GM12891 (cell line): ENCODE data around the gene CEND1.
"Not testable (repeated sequence)": the region's sequence is repeated elsewhere in the genome, so short reads cannot be mapped to it uniquely, and the experiment has no call there.

ENCODE experiments used
- DNase-seq: peaks from one replicate; pipeline ENCODE4 v3.0.0; 2011; ENCODE audit warnings: low spot score; ENCODE audit not compliant: insufficient read length
- FAIRE-seq: peaks from 2 replicates; lab custom pipeline; 2011; peaks lifted over from hg19 to GRCh38; lab: Jason Lieb, UNC
- PAX5 ChIP-seq: IDR thresholded peaks from 2 replicates; pipeline ENCODE4 v1.6.1; 2011; ENCODE audit warnings: low read length, moderate library complexity, mild to moderate bottlenecking; ENCODE audit not compliant: insufficient read depth, severe bottlenecking
- POLR2A ChIP-seq: IDR thresholded peaks from 2 replicates; pipeline ENCODE4 v1.6.1; 2011; ENCODE audit warnings: low read depth, low read length, control low read depth
- POLR2AphosphoS5 ChIP-seq: IDR thresholded peaks from 2 replicates; pipeline ENCODE4 v1.6.1; 2011; ENCODE audit warnings: low read depth, low read length, control low read depth
- POU2F2 ChIP-seq: IDR thresholded peaks from 2 replicates; pipeline ENCODE4 v1.6.1; 2011; ENCODE audit warnings: low read depth, mild to moderate bottlenecking, control low read depth, low read length, moderate library complexity
- SPI1 ChIP-seq: IDR thresholded peaks from 2 replicates; pipeline ENCODE4 v1.6.1; 2011; ENCODE audit warnings: low read depth, low read length, control low read depth
- TAF1 ChIP-seq: IDR thresholded peaks from 2 replicates; pipeline ENCODE4 v1.6.1; 2011; ENCODE audit warnings: low read depth, low read length, control low read depth

Gene CEND1

DNA sequence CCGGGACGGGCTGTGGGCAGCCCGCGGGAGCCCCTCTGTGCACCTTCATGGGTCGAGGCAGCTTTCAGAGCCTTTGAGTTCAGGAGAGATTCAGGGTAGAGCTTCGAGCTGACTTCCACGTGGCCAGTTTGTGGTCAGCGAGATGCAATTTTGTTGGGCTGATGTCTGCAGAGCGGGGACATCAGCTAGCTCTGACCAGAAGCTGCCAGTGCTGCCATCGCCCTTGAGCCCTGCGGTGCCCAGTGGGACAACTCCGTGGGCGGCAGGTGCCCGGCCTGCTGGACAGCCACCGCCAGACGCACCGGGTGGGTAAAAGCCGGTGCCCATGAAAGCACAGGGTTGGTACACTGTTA, 41.9 kb downstream of the CEND1 start:
- FAIRE-seq (peak; percentile 87), DNase-seq (no peak)
- no peak for TF ChIP-seq PAX5
- TF ChIP-seq SPI1: no peak
- TF ChIP-seq POLR2AphosphoS5: no peak
- TF ChIP-seq POU2F2: no peak
- no peak for TF ChIP-seq TAF1
- no peak for TF ChIP-seq POLR2A

DNA sequence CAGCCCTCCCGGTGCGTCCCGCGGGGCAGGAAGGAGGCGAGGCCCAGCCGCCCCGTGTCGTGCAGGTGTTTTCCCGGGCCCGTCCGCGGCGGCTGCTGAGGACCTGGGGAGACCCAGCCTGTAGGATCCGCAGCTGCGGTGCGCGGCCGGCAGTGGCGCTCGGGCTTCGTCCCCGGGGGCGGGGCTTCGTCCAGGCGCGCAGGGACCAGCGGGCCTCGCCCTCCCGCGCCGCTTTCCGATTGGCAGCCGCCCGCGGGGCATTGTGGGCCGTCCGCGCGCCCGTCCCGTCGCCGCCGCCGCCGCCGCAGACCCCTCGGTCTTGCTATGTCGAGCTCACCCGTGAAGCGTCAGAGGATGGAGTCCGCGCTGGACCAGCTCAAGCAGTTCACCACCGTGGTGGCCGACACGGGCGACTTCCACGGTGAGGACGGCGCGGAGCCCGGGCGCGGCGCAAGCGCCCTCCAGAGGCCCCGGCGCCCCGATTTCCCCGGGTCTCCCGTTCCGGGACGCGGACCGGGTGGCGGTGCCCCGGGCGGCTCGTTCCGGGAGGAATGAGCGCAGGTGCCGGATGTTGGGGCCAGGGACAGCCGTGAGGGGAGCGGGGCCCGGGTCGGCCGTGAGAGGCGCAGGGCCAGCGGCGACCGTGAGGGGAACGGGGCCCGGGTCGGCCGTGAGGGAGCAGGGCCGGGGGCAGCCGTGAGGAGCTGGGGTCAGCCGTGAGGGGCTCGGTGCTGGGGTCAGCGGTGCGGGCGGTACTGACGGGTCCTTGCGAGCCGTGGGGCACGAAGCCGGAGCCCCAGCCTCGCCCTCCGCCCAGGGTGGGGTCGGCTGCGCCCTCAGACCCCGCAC, 42.5 kb downstream of the CEND1 start, which contains the start of gene TALDO1:
Gene TALDO1 (plus strand): TSS at position 307 of the 849 bp plus-strand sequence. CDS start 18 bp downstream, at position 325.
- DNase-seq: peak; percentile 97
- 0 out of 2 replicates have a peak, but pooled peaks have one; percentile 8 for TF ChIP-seq TAF1
- TF ChIP-seq POLR2AphosphoS5: 0 out of 2 replicates have a peak, but pooled peaks have one; percentile 6
- no peak for TF ChIP-seq SPI1
- peak; percentile 98 for FAIRE-seq

GRCh38 chr11:746289-747157, 43.4 kb downstream of the CEND1 start:
- TF ChIP-seq PAX5 (no peak), POU2F2 (no peak), POLR2AphosphoS5 (no peak), POLR2A (no peak), TAF1 (no peak), SPI1 (no peak)
- FAIRE-seq (no peak), DNase-seq (no peak)

GRCh38 chr11:745428-745827, 44.5 kb downstream of the CEND1 start:
- TF ChIP-seq SPI1: no peak
- no peak for TF ChIP-seq POLR2AphosphoS5
- no peak for TF ChIP-seq TAF1
- no peak for TF ChIP-seq POU2F2
- no peak for TF ChIP-seq PAX5
- TF ChIP-seq POLR2A: no peak
- no peak for FAIRE-seq
- no peak for DNase-seq

- DNase-seq: no peak
- no peak for FAIRE-seq
- TF ChIP-seq POLR2AphosphoS5 (no peak), POLR2A (no peak), SPI1 (no peak), TAF1 (no peak), PAX5 (no peak), POU2F2 (no peak)
These were observed 47.2 kb downstream of the CEND1 start for GRCh38 chr11:742571-743201.

DNA sequence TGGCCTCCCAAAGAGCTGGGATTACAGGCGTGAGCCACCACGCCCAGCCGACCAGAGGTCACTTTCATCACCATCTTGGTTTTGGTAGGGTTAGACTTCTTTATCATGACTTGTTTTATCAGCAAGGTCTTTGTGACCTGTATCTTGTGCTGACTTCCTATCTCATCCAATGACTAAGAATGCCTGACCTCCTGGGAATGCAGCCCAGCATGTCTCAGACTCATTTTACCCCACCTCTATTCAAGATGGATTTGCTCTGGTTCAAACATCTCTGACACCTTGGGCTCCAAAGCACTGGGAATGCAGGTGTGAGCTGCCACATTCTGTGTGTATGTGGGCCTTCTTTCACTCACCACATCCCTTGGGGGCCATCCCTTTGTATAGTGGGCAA, 47.7 kb downstream of the CEND1 start:
- no peak for FAIRE-seq
- TF ChIP-seq TAF1 (no peak), POLR2A (no peak), PAX5 (no peak)
- no peak for DNase-seq

GRCh38 chr11:737899-738298, 52.0 kb downstream of the CEND1 start:
- peak; percentile 69 for FAIRE-seq
- DNase-seq: not testable (repeated sequence)

- FAIRE-seq (peak; percentile 9), DNase-seq (no peak)
- TF ChIP-seq POLR2AphosphoS5: no peak
- TF ChIP-seq POU2F2: no peak
- TF ChIP-seq TAF1: no peak
- no peak for TF ChIP-seq SPI1
- no peak for TF ChIP-seq POLR2A
- TF ChIP-seq PAX5: no peak
These were observed 52.5 kb downstream of the CEND1 start for GRCh38 chr11:737366-737765.
